Endothelial cell of umbilical vein (primary cell): ENCODE measurements around the gene ENHO. TPM values are rescaled to one million over a fixed set of nuclear protein-coding genes. Genes with fewer than 3 reads are reported as not detected.

Experiments used
- BruUV-seq: library from RNA; stranded (reverse); fragments of 400-500 nt; replicated peaks from 2 replicates; lab custom pipeline; 2021; lab: Mats Ljungman, UMichigan
- CTCF ChIA-PET: fragments of 300-600, 350-600 bp; sonication (Branson Sonifier 250); formaldehyde crosslinking; loops from one replicate; lab custom pipeline; 2021; ENCODE audit warnings: antibody characterized with exemption, inconsistent platforms; lab: Charles Lee
- POLR2A ChIA-PET: fragments of 300-600, 350-600 bp; sonication (Branson Sonifier 250); formaldehyde crosslinking; loops from one replicate; lab custom pipeline; 2021; ENCODE audit warnings: antibody characterized with exemption, inconsistent platforms; lab: Charles Lee
- DNase-seq: peaks from one replicate; pipeline ENCODE4 v3.0.0-alpha.2; 2011; ENCODE audit warnings: low read depth, low spot score
- FAIRE-seq: peaks from 2 replicates; lab custom pipeline; 2011; peaks lifted over from hg19 to GRCh38; lab: Jason Lieb, UNC
- H2AFZ ChIP-seq: 2 replicates; pipeline ENCODE4 v1.6.0; 2012; ENCODE audit warnings: low read depth, low read length, control low read depth, inconsistent platforms
- H3K27ac ChIP-seq: 2 replicates; pipeline ENCODE4 v1.5.1; 2011; ENCODE audit warnings: low read depth, mild to moderate bottlenecking, control low read depth, low read length, moderate library complexity; ENCODE audit not compliant: insufficient read depth
- H3K27me3 ChIP-seq, 2 experiments: 2 replicates each; pipeline versions ENCODE4 v1.6.0 to v1.6.1; 2011; ENCODE audit warnings: low read length in 2 of 2, mixed read lengths in 1 of 2; ENCODE audit not compliant: control insufficient read depth in 2 of 2, insufficient read depth in 2 of 2
- H3K36me3 ChIP-seq, 2 experiments: 2 replicates in 1 of 2; 3 replicates in 1 of 2; pipeline ENCODE4 v1.5.1; 2011; ENCODE audit warnings: low read length in 2 of 2, mild to moderate bottlenecking in 1 of 2, moderate library complexity in 1 of 2; ENCODE audit not compliant: control insufficient read depth in 2 of 2, insufficient read depth in 2 of 2; ENCODE audit errors: extremely low read depth in 1 of 2
- H3K4me1 ChIP-seq: 3 replicates; pipeline ENCODE4 v1.5.1; 2011; ENCODE audit warnings: mild to moderate bottlenecking, low read length; ENCODE audit not compliant: control insufficient read depth, insufficient read depth; ENCODE audit errors: extremely low read depth
- H3K4me2 ChIP-seq: 2 replicates; pipeline ENCODE4 v1.6.1; 2011; ENCODE audit warnings: low read length, control low read depth, mixed read lengths; ENCODE audit not compliant: insufficient read depth
- H3K4me3 ChIP-seq, 3 experiments: fragments of 200-600 bp in 1 of 3; sonication (generic), shearing (Covaris generic) in 1 of 3; replicated peaks in 1 of 3; 2 replicates each; pipeline ENCODE4 v1.5.1; 2011 to 2016; ENCODE audit warnings: control low read depth in 3 of 3, low read length in 3 of 3, mild to moderate bottlenecking in 2 of 3, inconsistent platforms in 1 of 3, low read depth in 1 of 3, moderate library complexity in 1 of 3; ENCODE audit not compliant: insufficient read depth in 1 of 3
- H3K79me2 ChIP-seq: 2 replicates; pipeline ENCODE4 v1.6.0; 2012; ENCODE audit warnings: low read length, inconsistent platforms; ENCODE audit not compliant: control insufficient read depth, insufficient read depth
- H3K9ac ChIP-seq: replicated peaks from 2 replicates; pipeline ENCODE3; 2011; ENCODE audit warnings: low read length, control low read depth; ENCODE audit not compliant: insufficient read depth; ENCODE audit errors: extremely low read depth
- H3K9me1 ChIP-seq: replicated peaks from 3 replicates; pipeline ENCODE4 v1.6.0; 2011; ENCODE audit warnings: mild to moderate bottlenecking, low read length; ENCODE audit not compliant: control insufficient read depth, insufficient read depth; ENCODE audit errors: extremely low read depth
- H3K9me3 ChIP-seq: replicated peaks from 2 replicates; pipeline ENCODE4 v1.5.1; 2012; ENCODE audit warnings: low read length, inconsistent platforms; ENCODE audit not compliant: control insufficient read depth, insufficient read depth
- H4K20me1 ChIP-seq: replicated peaks from 2 replicates; pipeline ENCODE3; 2011; ENCODE audit warnings: mild to moderate bottlenecking, low read length; ENCODE audit not compliant: control insufficient read depth, insufficient read depth; ENCODE audit errors: extremely low read depth
- EZH2 ChIP-seq: IDR thresholded peaks from 2 replicates; pipeline ENCODE4 v1.6.1; 2012; ENCODE audit warnings: borderline replicate concordance, low read depth, mild to moderate bottlenecking, moderate library complexity, low read length, inconsistent platforms; ENCODE audit not compliant: severe bottlenecking
- GATA2 ChIP-seq: IDR thresholded peaks from 2 replicates; pipeline ENCODE4 v1.7.0; 2011; ENCODE audit warnings: low read depth, mild to moderate bottlenecking, moderate library complexity, mixed read lengths, low read length; ENCODE audit not compliant: insufficient read length, insufficient read depth
- JUN ChIP-seq: IDR thresholded peaks from 2 replicates; pipeline ENCODE4 v1.6.1; 2011; ENCODE audit warnings: borderline replicate concordance, low read depth; ENCODE audit not compliant: insufficient read length, insufficient read depth
- MYC ChIP-seq: IDR thresholded peaks from one replicate; pipeline ENCODE4 v1.6.1; 2011; ENCODE audit warnings: mild to moderate bottlenecking, low read depth, low read length
- POLR2A ChIP-seq: IDR thresholded peaks from 2 replicates; pipeline ENCODE4 v1.6.1; 2012; ENCODE audit warnings: low read depth, mild to moderate bottlenecking, control low read depth, low read length
- POLR2AphosphoS5 ChIP-seq: IDR thresholded peaks from 2 replicates; pipeline ENCODE4 v1.6.1; 2012; ENCODE audit warnings: low read depth, mild to moderate bottlenecking, control low read depth, low read length, moderate library complexity; ENCODE audit not compliant: insufficient read depth
- dilution Hi-C: fragments of 300-500 bp; cut with MboI; formaldehyde crosslinking; loops from one replicate; pipeline ENCODE4 v1.15.0; 2019; ENCODE audit warnings: low sequenced_read_pairs; ENCODE audit not compliant: extremely low pct_ligation_motif_present
- intact Hi-C: fragments of 100-400 bp; cut with micrococcal nuclease; formaldehyde crosslinking; loops from one replicate; pipeline ENCODE4 v1.10.0; 2022
- polyA plus RNA-seq, 4 experiments: library from polyadenylated mRNA; depleted of rRNA in 3 of 4; stranded (reverse) in 3 of 4; unstranded in 1 of 4; fragments of >200 nt; gene quantifications; 2 replicates each; pipeline versions ENCODE4 v1.2.1 to v1.2.3, GENCODE V29; 2011 to 2012; ENCODE audit warnings: missing spikeins in 1 of 4
- total RNA-seq: library from RNA; stranded (reverse); gene quantifications from 2 replicates; pipeline ENCODE4 v1.2.3, GENCODE V29; 2021
- TF ChIP-seq, protein P1 (sequence below), 2 donors: IDR thresholded peaks; 1 replicate in 1 of 2; 2 replicates in 1 of 2; pipeline ENCODE4 v1.5.1; 2011; ENCODE audit warnings: low read length in 2 of 2, mild to moderate bottlenecking in 2 of 2, moderate library complexity in 2 of 2, control low read depth in 1 of 2, inconsistent platforms in 1 of 2, low read depth in 1 of 2; ENCODE audit not compliant: insufficient read depth in 1 of 2; ENCODE audit errors: extremely low read depth in 1 of 2
- TF ChIP-seq, protein P2 (sequence below): IDR thresholded peaks from 2 replicates; pipeline ENCODE4 v1.6.1; 2011; ENCODE audit not compliant: insufficient read depth, insufficient read length

The ENHO gene
- total and polyA plus RNA-seq, 2 donors (not counting 3 experiments of a cell fraction or from before 2014, with no cell fraction given): 0.10 TPM; not detected in 1

DNA sequence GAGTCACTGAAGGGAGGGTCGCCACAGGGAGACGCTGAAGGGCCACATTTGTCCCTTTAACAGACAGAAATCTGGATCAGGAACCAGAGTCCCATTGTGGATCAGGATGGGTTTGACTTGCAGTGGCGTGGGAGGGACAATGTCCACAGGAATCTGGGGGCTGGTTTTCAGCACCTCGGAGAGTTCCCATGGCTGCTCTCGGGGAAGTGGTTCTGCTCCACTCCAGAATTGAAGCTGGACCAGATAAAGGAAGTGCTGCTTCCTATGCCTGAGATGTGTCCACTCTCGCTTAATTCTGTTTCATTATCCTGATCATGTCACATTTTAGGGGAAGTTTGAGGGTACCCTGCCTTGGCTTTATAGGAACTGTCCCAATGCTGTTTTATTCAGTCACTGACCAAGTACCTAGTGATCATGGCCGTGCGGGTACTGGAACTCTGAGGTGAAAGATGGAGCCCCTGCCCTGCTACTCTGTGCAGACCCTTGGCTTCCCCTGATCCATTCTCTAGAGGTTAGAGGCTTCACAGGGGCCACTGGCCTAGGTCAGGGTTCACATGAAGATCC, 28.7 kb downstream of the ENHO start:
- FAIRE-seq: peak; percentile 83
- H3K36me3 ChIP-seq: no peaks in the 10 kb centered on the region
- H3K27me3 ChIP-seq: peaks cover 6 to 8% of the 10 kb centered on the region in 2 experiments
- ChIA-PET CTCF (interaction anchor here (0.7 to 5.4 kb wide), 3 partner anchors 62 to 98 kb away, joined by 4 to 45 read pairs (median 4); no protein-coding TSS in a partner anchor), POLR2A (no interaction called here)
- no peaks in the 10 kb centered on the region for H3K9me1 ChIP-seq
- BruUV-seq: no TSS peak
- dilution Hi-C loops (no loop called here), intact Hi-C loops (no loop called here)
- no peak for TF ChIP-seq JUN
- TF ChIP-seq POLR2A: no peak
- TF ChIP-seq POLR2AphosphoS5: no peak
- TF ChIP-seq, protein P1, sequence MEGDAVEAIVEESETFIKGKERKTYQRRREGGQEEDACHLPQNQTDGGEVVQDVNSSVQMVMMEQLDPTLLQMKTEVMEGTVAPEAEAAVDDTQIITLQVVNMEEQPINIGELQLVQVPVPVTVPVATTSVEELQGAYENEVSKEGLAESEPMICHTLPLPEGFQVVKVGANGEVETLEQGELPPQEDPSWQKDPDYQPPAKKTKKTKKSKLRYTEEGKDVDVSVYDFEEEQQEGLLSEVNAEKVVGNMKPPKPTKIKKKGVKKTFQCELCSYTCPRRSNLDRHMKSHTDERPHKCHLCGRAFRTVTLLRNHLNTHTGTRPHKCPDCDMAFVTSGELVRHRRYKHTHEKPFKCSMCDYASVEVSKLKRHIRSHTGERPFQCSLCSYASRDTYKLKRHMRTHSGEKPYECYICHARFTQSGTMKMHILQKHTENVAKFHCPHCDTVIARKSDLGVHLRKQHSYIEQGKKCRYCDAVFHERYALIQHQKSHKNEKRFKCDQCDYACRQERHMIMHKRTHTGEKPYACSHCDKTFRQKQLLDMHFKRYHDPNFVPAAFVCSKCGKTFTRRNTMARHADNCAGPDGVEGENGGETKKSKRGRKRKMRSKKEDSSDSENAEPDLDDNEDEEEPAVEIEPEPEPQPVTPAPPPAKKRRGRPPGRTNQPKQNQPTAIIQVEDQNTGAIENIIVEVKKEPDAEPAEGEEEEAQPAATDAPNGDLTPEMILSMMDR (IDR thresholded peaks at IDR 0.05; ENCODE audit: extremely low read depth in 1 of 2, insufficient read depth in 1 of 2, low read depth in 1 of 2, low read length in 2 of 2): no peak
- no peak for TF ChIP-seq MYC
- no peak for TF ChIP-seq EZH2
- TF ChIP-seq, protein P2, sequence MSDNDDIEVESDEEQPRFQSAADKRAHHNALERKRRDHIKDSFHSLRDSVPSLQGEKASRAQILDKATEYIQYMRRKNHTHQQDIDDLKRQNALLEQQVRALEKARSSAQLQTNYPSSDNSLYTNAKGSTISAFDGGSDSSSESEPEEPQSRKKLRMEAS: no peak
- TF ChIP-seq GATA2: no peak
- peaks cover 14% of the 10 kb centered on the region for H3K4me1 ChIP-seq
- peak; percentile 49 for DNase-seq
- no peaks in the 10 kb centered on the region for H3K79me2 ChIP-seq
- H2AFZ ChIP-seq: no peak overlapping the region
- no peaks in the 10 kb centered on the region for H3K9me3 ChIP-seq
- no peaks in the 10 kb centered on the region for H4K20me1 ChIP-seq
- H3K9ac ChIP-seq: no peak overlapping the region
- H3K27ac ChIP-seq: no peak overlapping the region
- no peak overlapping the region for H3K4me3 ChIP-seq
- no peak overlapping the region for H3K4me2 ChIP-seq
